Heart right ventricle (tissue), 16 donors: ENCODE measurements around the gene PDLIM3. TPM values are rescaled to one million over a fixed set of nuclear protein-coding genes. Genes with fewer than 3 reads are reported as not detected.
"Not testable (repeated sequence)": the region's sequence is repeated elsewhere in the genome, so short reads cannot be mapped to it uniquely, and the experiment has no call there.

ENCODE experiments used
- ATAC-seq, 8 donors: fragments of 200-7000 bp; cut with Tn5 transposase; one replicate each; pipeline ENCODE4 v1.9.1; 2020; ENCODE audit warnings: mild to moderate bottlenecking in 8 of 8, moderate library complexity in 8 of 8, moderate number of reproducible peaks in 1 of 8
- DNase-seq, 2 donors: peaks; one replicate each; pipeline ENCODE4 v3.0.0-alpha.2; 2020
- H3K27ac ChIP-seq, 10 donors: fragments of 200-600 bp; sonication (generic) in 2 of 10; one replicate each; pipeline versions ENCODE4 v1.5.0 to v1.8.0; 2020 to 2022; ENCODE audit warnings: mild to moderate bottlenecking in 3 of 10
- H3K27me3 ChIP-seq, 7 donors: fragments of 200-600 bp; one replicate each; pipeline ENCODE4 v1.8.0; 2021 to 2022; ENCODE audit warnings: mild to moderate bottlenecking in 2 of 7
- H3K36me3 ChIP-seq, 9 donors: fragments of 200-600 bp; sonication (generic) in 1 of 9; one replicate each; pipeline versions ENCODE4 v1.5.0 to v1.8.0; 2020 to 2022; ENCODE audit warnings: mild to moderate bottlenecking in 2 of 9
- H3K4me1 ChIP-seq, 9 donors: fragments of 200-600 bp; sonication (generic) in 1 of 9; one replicate each; pipeline versions ENCODE4 v1.5.0 to v1.8.0; 2020 to 2022; ENCODE audit warnings: mild to moderate bottlenecking in 4 of 9
- H3K4me3 ChIP-seq, 10 donors: fragments of 200-600 bp; sonication (generic) in 2 of 10; one replicate each; pipeline versions ENCODE4 v1.5.0 to v1.8.0; 2020 to 2022; ENCODE audit warnings: mild to moderate bottlenecking in 7 of 10, moderate library complexity in 2 of 10
- H3K9me3 ChIP-seq, 11 donors: fragments of 200-600 bp in 10 of 11; sonication (generic) in 2 of 11; one replicate each; pipeline versions ENCODE4 v1.5.0 to v1.8.0; 2013 to 2022; ENCODE audit warnings: mild to moderate bottlenecking in 2 of 11, control low read depth in 1 of 11, moderate library complexity in 1 of 11
- WGBS, 2 donors: extraction: QIAGEN DNeasy Blood & Tissue Kit; methylation state at CpG; one replicate each; pipeline ENCODE4 v1.1.7; 2013; ENCODE audit warnings: inconsistent platforms in 1 of 2; 5-methylcytosine and 5-hydroxymethylcytosine counted together
- intact Hi-C, 10 donors: fragments of 100-400 bp; cut with DNase I; formaldehyde crosslinking; loops; one replicate each; pipeline versions ENCODE4 v1.11.1 to v1.14.2; 2022
- polyA plus RNA-seq, 2 donors: library from polyadenylated mRNA; stranded (reverse); fragments of 200-250 nt; gene quantifications; one replicate each; pipeline ENCODE4 v1.2.3, GENCODE V29; 2013
- total RNA-seq, 10 donors: library from RNA; stranded (reverse); fragmentation: NEBNext Ultra II Directional in 3 of 10; extraction: Animal tissue kit (Norgen Biotek cat#: 25700) in 3 of 10; gene quantifications; one replicate each; pipeline versions ENCODE4 v1.2.1 to v1.2.4, GENCODE V29; 2021 to 2023
- TF ChIP-seq, protein P1 (sequence below), 9 donors: fragments of 200-600 bp; sonication (generic) in 2 of 9; IDR thresholded peaks; one replicate each; pipeline versions ENCODE4 v1.5.0 to v1.8.0; 2021 to 2022; ENCODE audit warnings: antibody characterized with exemption in 9 of 9, mild to moderate bottlenecking in 5 of 9, moderate library complexity in 1 of 9
- donor health status: Arrhythmogenic right ventricular cardiomyopathy.
- donor health status: ischemic (EF 13 %, LVEDD 7.1; RV severe dilation, severe dysfunction).
- donor health status: healthy with polysubstance abuse.
- donor health status: DM: no; HTN: yes; CAD: no.
- donor health status: DM: no; HTN: no; CAD: no.
- donor health status: ischemic (EF 25% LVEDD 6.9; RV normal size, moderate dysfunction).
- donor health status: ischemic (EF 25% LVEDD 5.7; RV mildly dilated, moderate dysfunction).
- donor health status: healthy.
- donor health status: DM: yes; HTN: yes; CAD: no.
- donor health status: Ischemic cardiomyopathy.
- donor health status: ischemic (EF 35%, LVEDD 5.7; RV mildly dilated, moderate dysfunction).
- donor health status: nonischemic (EF 11% LVEDD 7.7; RV severe dilation, severe dysfunction).
- donor health status: DM: yes; HTN: yes; CAD: no.
- donor health status: PGD.
- donor health status: ischemic (EF 29% LVEDD 5.4; RV normal size, mild dysfunction).
- donor health status: nonischemic (EF 23%, LVEDD 6.1; RV moderate dilation, normal function).

PDLIM3 gene
- total and polyA plus RNA-seq, 12 donors = 112 to 846 (median 292) TPM

GRCh38 chr4:185560316-185560715 is 25.0 kb upstream of the PDLIM3 start:
- no peaks in the 10 kb centered on the region for H3K27me3 ChIP-seq
- WGBS, 2 donors = 96 to 97% methylated on average over 5 of the region's 5 CpGs
- DNase-seq = no peak
- no peak overlapping the region for H3K4me3 ChIP-seq
- intact Hi-C loops = no loop called here
- H3K9me3 ChIP-seq = peaks cover 0 to 26% (median 0%) of the 10 kb centered on the region in 11 donors
- H3K27ac ChIP-seq = peak overlapping the region in 2 of 10 donors; percentile 39 to 53
- ATAC-seq = peak in 2 of 8 donors; percentile 27 to 52
- H3K4me1 ChIP-seq = peaks cover 0 to 13% (median 4%) of the 10 kb centered on the region in 9 donors
- H3K36me3 ChIP-seq = no peaks in the 10 kb centered on the region
- TF ChIP-seq, protein P1, sequence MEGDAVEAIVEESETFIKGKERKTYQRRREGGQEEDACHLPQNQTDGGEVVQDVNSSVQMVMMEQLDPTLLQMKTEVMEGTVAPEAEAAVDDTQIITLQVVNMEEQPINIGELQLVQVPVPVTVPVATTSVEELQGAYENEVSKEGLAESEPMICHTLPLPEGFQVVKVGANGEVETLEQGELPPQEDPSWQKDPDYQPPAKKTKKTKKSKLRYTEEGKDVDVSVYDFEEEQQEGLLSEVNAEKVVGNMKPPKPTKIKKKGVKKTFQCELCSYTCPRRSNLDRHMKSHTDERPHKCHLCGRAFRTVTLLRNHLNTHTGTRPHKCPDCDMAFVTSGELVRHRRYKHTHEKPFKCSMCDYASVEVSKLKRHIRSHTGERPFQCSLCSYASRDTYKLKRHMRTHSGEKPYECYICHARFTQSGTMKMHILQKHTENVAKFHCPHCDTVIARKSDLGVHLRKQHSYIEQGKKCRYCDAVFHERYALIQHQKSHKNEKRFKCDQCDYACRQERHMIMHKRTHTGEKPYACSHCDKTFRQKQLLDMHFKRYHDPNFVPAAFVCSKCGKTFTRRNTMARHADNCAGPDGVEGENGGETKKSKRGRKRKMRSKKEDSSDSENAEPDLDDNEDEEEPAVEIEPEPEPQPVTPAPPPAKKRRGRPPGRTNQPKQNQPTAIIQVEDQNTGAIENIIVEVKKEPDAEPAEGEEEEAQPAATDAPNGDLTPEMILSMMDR (IDR thresholded peaks at IDR 0.05) = no peak

- intact Hi-C loops = no loop called here
- Histone ChIP-seq H3K4me1 (peaks cover 0 to 13% (median 4%) of the 10 kb centered on the region in 9 donors), H3K27me3 (no peaks in the 10 kb centered on the region), H3K4me3 (no peak overlapping the region), H3K27ac (peak overlapping the region in 4 of 10 donors; percentile 22 to 53 (median 38)), H3K36me3 (no peaks in the 10 kb centered on the region), H3K9me3 (peaks cover 0 to 22% (median 0%) of the 10 kb centered on the region in 11 donors)
- TF ChIP-seq, protein P1 (IDR thresholded peaks at IDR 0.05) = no peak
- DNase-seq (no peak), ATAC-seq (peak in 6 of 8 donors; percentile 41 to 81 (median 59))
- WGBS, 2 donors = 54 to 70% methylated on average over 4 of the region's 4 CpGs
Observed at GRCh38 chr4:185559915-185560281, 24.6 kb upstream of the PDLIM3 start.

- H3K36me3 ChIP-seq, H3K27me3 ChIP-seq, DNase-seq, intact Hi-C loops, H3K4me3 ChIP-seq: not testable (repeated sequence)
- 71 to 74% methylated on average over 8 of the region's 8 CpGs for WGBS, 2 donors
- H3K4me1 ChIP-seq = peaks cover 0 to 13% (median 4%) of the 10 kb centered on the region in 9 donors
- peak overlapping the region in 4 of 10 donors; percentile 22 to 53 (median 38) for H3K27ac ChIP-seq
- peaks cover 0 to 17% (median 0%) of the 10 kb centered on the region in 11 donors for H3K9me3 ChIP-seq
- ATAC-seq = peak in 3 of 8 donors; percentile 22 to 44 (median 37)
Observed at GRCh38 chr4:185559251-185559914, 24.1 kb upstream of the PDLIM3 start.

DNA sequence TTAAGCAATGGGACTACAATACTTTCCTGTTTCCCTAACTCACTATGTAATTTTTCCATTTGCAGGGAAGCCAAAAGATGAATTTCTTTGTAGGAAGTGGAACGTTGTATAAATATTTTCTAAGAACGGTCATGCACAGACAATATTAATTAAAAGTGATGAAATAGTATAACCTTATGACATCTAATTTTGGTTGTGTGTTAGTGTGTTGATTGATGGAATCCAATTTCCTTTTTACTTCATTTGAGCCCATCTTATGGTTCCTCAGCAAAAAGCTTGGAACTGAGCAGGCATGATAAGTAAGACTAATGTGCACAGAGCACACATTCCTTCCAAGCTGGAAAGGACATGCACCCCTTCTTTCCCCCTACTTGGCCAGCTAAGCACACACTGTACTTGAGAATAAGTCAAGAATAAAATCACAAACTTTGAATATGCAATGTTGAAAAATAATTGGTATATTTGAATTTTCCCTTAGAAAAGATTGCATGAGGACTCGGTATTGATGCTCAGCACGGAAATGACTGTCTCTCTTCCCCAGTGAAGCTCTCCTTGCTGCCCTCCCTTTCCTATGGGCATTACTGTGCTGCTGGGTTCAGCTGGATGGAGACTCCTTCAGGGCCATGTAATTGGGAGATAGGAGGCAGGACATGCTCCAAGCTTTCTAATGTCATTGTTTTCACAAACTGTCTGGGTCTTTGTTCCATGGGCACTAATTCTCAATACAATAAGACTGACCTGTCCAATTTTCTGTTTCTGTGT is 19.2 kb upstream of the PDLIM3 start:
- peak in 6 of 8 donors; percentile 52 to 95 (median 72) for ATAC-seq

More for the DNA sequence above, 19.2 kb upstream of the PDLIM3 start:
- Histone ChIP-seq H3K4me1 (peaks cover 0 to 6% (median 0%) of the 10 kb centered on the region in 9 donors), H3K27me3 (no peaks in the 10 kb centered on the region), H3K9me3 (peaks cover 0 to 17% (median 0%) of the 10 kb centered on the region in 11 donors), H3K36me3 (no peaks in the 10 kb centered on the region), H3K4me3 (no peak overlapping the region), H3K27ac (peak overlapping the region in 2 of 10 donors; percentile 27 to 35)
- intact Hi-C loops = no loop called here
- 65% methylated on average over 4 of the region's 4 CpGs for WGBS, 2 donors
- DNase-seq = no peak
- TF ChIP-seq, protein P1 (IDR thresholded peaks at IDR 0.05) = no peak
